Mesothelial cell of epicardium (in vitro differentiated cells): Measurements from ENCODE around the gene TNNI3K. TPM values are rescaled to one million over a fixed set of nuclear protein-coding genes. Genes with fewer than 3 reads are reported as not detected.

Experiments
- DNase-seq, 2 experiments: peaks; one replicate each; pipeline ENCODE4 v3.0.0; 2021; ENCODE audit warnings: low spot score in 2 of 2; ENCODE audit not compliant: unreplicated experiment in 2 of 2
- H3K27ac Mint-ChIP-seq: 2 replicates; pipeline ENCODE4 v1.8.0; 2021; ENCODE audit warnings: mixed read lengths
- H3K27me3 Mint-ChIP-seq: 2 replicates; pipeline ENCODE4 v1.8.0; 2021; ENCODE audit warnings: low read depth, mixed read lengths
- H3K36me3 Mint-ChIP-seq: 2 replicates; pipeline ENCODE4 v1.8.0; 2021; ENCODE audit warnings: mixed read lengths
- H3K4me1 Mint-ChIP-seq: 2 replicates; pipeline ENCODE4 v1.8.0; 2021; ENCODE audit warnings: mixed read lengths
- H3K4me3 Mint-ChIP-seq: 2 replicates; pipeline ENCODE4 v1.8.0; 2021; ENCODE audit warnings: mild to moderate bottlenecking, moderate library complexity, mixed read lengths
- H3K9me3 Mint-ChIP-seq: 2 replicates; pipeline ENCODE4 v1.8.0; 2021; ENCODE audit warnings: mixed read lengths
- total RNA-seq: library from RNA; stranded (reverse); gene quantifications from 3 replicates; pipeline ENCODE4 v1.2.1, GENCODE V29; 2021
- TF ChIP-seq, protein P1 (sequence below): fragments of 200-600 bp; sonication (generic); IDR thresholded peaks from one replicate; pipeline ENCODE4 v1.5.0; 2021; ENCODE audit warnings: antibody characterized with exemption; ENCODE audit not compliant: unreplicated experiment

TNNI3K gene
- total RNA-seq, 1 donor from 2014 or later, result 1.5 TPM

DNA sequence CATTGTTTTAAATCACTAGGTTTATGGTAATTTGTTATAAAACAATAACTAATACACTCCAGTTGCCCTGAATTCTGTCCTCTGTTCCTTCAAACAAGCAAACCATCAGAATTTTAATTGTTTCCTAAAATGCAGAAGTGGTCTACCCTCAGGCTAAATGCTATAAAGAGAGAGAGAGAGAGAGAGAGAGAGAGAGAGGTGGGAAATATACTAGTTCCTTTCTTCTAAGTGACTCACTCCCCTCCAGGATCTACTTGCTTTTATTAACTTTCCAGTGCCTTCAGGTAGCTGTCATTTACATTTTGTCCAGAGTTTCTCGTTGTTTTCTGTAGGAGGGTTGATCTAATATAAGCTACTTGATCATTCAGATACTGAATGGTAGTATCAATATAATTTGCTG is 250.8 kb downstream of the TNNI3K start:
- Mint-ChIP-seq H3K4me3 (no peak overlapping the region), H3K27me3 (peaks cover 15% of the 10 kb centered on the region), H3K4me1 (no peaks in the 10 kb centered on the region), H3K36me3 (no peaks in the 10 kb centered on the region), H3K9me3 (no peaks in the 10 kb centered on the region), H3K27ac (no peak overlapping the region)
- TF ChIP-seq, protein P1, sequence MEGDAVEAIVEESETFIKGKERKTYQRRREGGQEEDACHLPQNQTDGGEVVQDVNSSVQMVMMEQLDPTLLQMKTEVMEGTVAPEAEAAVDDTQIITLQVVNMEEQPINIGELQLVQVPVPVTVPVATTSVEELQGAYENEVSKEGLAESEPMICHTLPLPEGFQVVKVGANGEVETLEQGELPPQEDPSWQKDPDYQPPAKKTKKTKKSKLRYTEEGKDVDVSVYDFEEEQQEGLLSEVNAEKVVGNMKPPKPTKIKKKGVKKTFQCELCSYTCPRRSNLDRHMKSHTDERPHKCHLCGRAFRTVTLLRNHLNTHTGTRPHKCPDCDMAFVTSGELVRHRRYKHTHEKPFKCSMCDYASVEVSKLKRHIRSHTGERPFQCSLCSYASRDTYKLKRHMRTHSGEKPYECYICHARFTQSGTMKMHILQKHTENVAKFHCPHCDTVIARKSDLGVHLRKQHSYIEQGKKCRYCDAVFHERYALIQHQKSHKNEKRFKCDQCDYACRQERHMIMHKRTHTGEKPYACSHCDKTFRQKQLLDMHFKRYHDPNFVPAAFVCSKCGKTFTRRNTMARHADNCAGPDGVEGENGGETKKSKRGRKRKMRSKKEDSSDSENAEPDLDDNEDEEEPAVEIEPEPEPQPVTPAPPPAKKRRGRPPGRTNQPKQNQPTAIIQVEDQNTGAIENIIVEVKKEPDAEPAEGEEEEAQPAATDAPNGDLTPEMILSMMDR, result no peak
- DNase-seq, result no peak

GRCh38 chr1:74496669-74497068 is 261.5 kb downstream of the TNNI3K start:
- Mint-ChIP-seq H3K36me3 (no peaks in the 10 kb centered on the region), H3K27ac (no peak overlapping the region), H3K27me3 (peaks cover 26% of the 10 kb centered on the region), H3K4me3 (no peak overlapping the region), H3K9me3 (no peaks in the 10 kb centered on the region), H3K4me1 (no peaks in the 10 kb centered on the region)
- TF ChIP-seq, protein P1, result no peak
- no peak for DNase-seq

DNA sequence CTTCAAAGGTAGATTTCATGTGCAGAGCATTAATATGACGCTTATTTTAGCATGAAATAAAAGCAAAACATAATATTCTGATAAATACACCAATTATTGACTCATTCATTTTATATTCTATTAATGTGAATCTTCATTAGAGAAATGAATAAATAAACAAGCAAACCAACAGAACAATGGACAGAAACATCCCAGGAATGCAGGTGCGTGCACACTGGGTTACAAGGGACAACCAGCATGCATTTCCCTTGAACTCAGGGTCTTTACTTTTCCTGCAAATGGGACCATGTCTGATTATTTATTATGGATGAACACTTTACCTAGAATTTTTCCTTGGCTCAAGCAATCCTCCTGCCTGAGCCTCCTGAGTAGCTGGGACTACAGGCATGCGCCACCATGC is 263.7 kb downstream of the TNNI3K start:
- no peak for DNase-seq
- H3K27ac Mint-ChIP-seq, result no peak overlapping the region
- TF ChIP-seq, protein P1, result no peak
- no peaks in the 10 kb centered on the region for H3K9me3 Mint-ChIP-seq
- no peaks in the 10 kb centered on the region for H3K36me3 Mint-ChIP-seq
- H3K27me3 Mint-ChIP-seq, result peaks cover 19% of the 10 kb centered on the region
- no peak overlapping the region for H3K4me3 Mint-ChIP-seq
- no peaks in the 10 kb centered on the region for H3K4me1 Mint-ChIP-seq

- H3K36me3 Mint-ChIP-seq, result no peaks in the 10 kb centered on the region
- H3K27me3 Mint-ChIP-seq, result peaks cover 11% of the 10 kb centered on the region
- TF ChIP-seq, protein P1, result no peak
- no peak overlapping the region for H3K4me3 Mint-ChIP-seq
- no peaks in the 10 kb centered on the region for H3K4me1 Mint-ChIP-seq
- DNase-seq, result no peak
- H3K27ac Mint-ChIP-seq, result no peak overlapping the region
- H3K9me3 Mint-ChIP-seq, result no peaks in the 10 kb centered on the region
Measured at GRCh38 chr1:74502432-74502831, 267.2 kb downstream of the TNNI3K start.

- TF ChIP-seq, protein P1, result no peak
- DNase-seq, result no peak
- H3K27me3 Mint-ChIP-seq, result peaks cover 10% of the 10 kb centered on the region
- H3K27ac Mint-ChIP-seq, result no peak overlapping the region
- H3K4me1 Mint-ChIP-seq, result no peaks in the 10 kb centered on the region
- no peaks in the 10 kb centered on the region for H3K9me3 Mint-ChIP-seq
- no peak overlapping the region for H3K4me3 Mint-ChIP-seq
- no peaks in the 10 kb centered on the region for H3K36me3 Mint-ChIP-seq
Measured at GRCh38 chr1:74502858-74503257, 267.7 kb downstream of the TNNI3K start.
